PC-3 (cell line): ENCODE data around the gene BTBD7.

Source experiments
- EZH2 ChIP-seq: fragments of 300-600 bp; sonication (generic); IDR thresholded peaks from one replicate; pipeline ENCODE4 v1.6.1; 2017; ENCODE audit warnings: antibody characterized with exemption, mild to moderate bottlenecking, low read length; ENCODE audit not compliant: unreplicated experiment
- TF ChIP-seq, protein P1 (sequence below): fragments of 300-600 bp; sonication (generic); conservative IDR thresholded peaks from 2 replicates; pipeline ENCODE4 v1.5.1; 2017; ENCODE audit warnings: antibody characterized with exemption, low read depth, mild to moderate bottlenecking, low read length

GRCh38 chr14:93285044-93285443, 47.8 kb downstream of the BTBD7 start:
- TF ChIP-seq, protein P1, sequence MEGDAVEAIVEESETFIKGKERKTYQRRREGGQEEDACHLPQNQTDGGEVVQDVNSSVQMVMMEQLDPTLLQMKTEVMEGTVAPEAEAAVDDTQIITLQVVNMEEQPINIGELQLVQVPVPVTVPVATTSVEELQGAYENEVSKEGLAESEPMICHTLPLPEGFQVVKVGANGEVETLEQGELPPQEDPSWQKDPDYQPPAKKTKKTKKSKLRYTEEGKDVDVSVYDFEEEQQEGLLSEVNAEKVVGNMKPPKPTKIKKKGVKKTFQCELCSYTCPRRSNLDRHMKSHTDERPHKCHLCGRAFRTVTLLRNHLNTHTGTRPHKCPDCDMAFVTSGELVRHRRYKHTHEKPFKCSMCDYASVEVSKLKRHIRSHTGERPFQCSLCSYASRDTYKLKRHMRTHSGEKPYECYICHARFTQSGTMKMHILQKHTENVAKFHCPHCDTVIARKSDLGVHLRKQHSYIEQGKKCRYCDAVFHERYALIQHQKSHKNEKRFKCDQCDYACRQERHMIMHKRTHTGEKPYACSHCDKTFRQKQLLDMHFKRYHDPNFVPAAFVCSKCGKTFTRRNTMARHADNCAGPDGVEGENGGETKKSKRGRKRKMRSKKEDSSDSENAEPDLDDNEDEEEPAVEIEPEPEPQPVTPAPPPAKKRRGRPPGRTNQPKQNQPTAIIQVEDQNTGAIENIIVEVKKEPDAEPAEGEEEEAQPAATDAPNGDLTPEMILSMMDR: no peak
- TF ChIP-seq EZH2: no peak
